ENCODE results near the gene SLC35E1.

GRCh38 chr19:16600824-16601223 is 28.6 kb upstream of the SLC35E1 start:
- TF ChIP-seq CTCF (conservative IDR thresholded peaks at IDR 0.05; ENCODE audit: low read depth, low read length) (no peak), EZH2 (IDR thresholded peaks at IDR 0.05; ENCODE audit: borderline replicate concordance, low read depth, low read length, poor library complexity, severe bottlenecking) (no peak)
